ENCODE data around the gene ITIH5. TPM values are rescaled to one million over a fixed set of nuclear protein-coding genes. Genes with fewer than 3 reads are reported as not detected.

ITIH5 gene
- polyA plus RNA-seq, 3 donors: not detected

GRCh38 chr10:7541137-7542087 is 125.4 kb downstream of the ITIH5 start:
- WGBS (ENCODE audit: insufficient coverage): 97% methylated on average over 15 of the region's 22 CpGs
- H3K9me3 Mint-ChIP-seq: peaks cover 4 to 16% (median 10%) of the 10 kb centered on the region in 7 donors
- intact Hi-C loops (cut with micrococcal nuclease): no loop called here

More at GRCh38 chr10:7541137-7542087, 125.4 kb downstream of the ITIH5 start:
- no peaks in the 10 kb centered on the region for H3K36me3 Mint-ChIP-seq
- Histone ChIP-seq H2AFZ (ENCODE audit: insufficient read depth, low read depth, low read length, poor library complexity, severe bottlenecking) (no peak overlapping the region), H4K20me1 (ENCODE audit: insufficient read depth, low read length) (no peaks in the 10 kb centered on the region), H3K27me3 (ENCODE audit: control insufficient read depth in 2 of 2, insufficient read depth in 2 of 2, low read length in 2 of 2) (no peaks in the 10 kb centered on the region), H3K9ac (ENCODE audit: insufficient read depth, low read length, poor library complexity, severe bottlenecking) (no peak overlapping the region), H3K4me3 (replicated peaks in 1 of 3; ENCODE audit: low read depth in 2 of 3, low read length in 3 of 3) (no peak overlapping the region), H3K9me3 (replicated peaks in 1 of 2; ENCODE audit: control insufficient read depth in 1 of 2, insufficient read depth in 1 of 2, low read length in 2 of 2) (peaks cover 7 to 9% of the 10 kb centered on the region in 2 donors), H3K79me2 (ENCODE audit: insufficient read depth, low read length) (no peaks in the 10 kb centered on the region), H3K4me1 (ENCODE audit: control insufficient read depth in 1 of 2, insufficient read depth in 2 of 2, low read length in 2 of 2) (no peaks in the 10 kb centered on the region), H3K27ac (ENCODE audit: low read depth in 1 of 2, low read length in 2 of 2) (no peak overlapping the region), H3K4me2 (replicated peaks; ENCODE audit: extremely low read depth, low read length, poor library complexity, severe bottlenecking) (no peak overlapping the region), H3K36me3 (replicated peaks in 1 of 2; ENCODE audit: control insufficient read depth in 1 of 2, insufficient read depth in 2 of 2, low read length in 2 of 2) (no peaks in the 10 kb centered on the region)
- H3K4me3 Mint-ChIP-seq: peak overlapping the region in 1 of 2 donors; percentile 25
- peaks cover 1 to 4% (median 3%) of the 10 kb centered on the region in 3 donors for H3K27me3 Mint-ChIP-seq (ENCODE audit: low read depth in 3 of 3)
- peaks cover 3% of the 10 kb centered on the region for H3K4me1 Mint-ChIP-seq
- no peak overlapping the region for H3K27ac Mint-ChIP-seq
- TF ChIP-seq CTCF (IDR thresholded peaks at IDR 0.05): no peak
- DNase-seq: no peak
